ENCODE results near the gene STAT5A. TPM values are rescaled to one million over a fixed set of nuclear protein-coding genes. Genes with fewer than 3 reads are reported as not detected.

STAT5A gene
- polyA plus RNA-seq, 1 donor (not counting 4 experiments of a cell fraction or from before 2014, with no cell fraction given), result 0.51 TPM

GRCh38 chr17:42309142-42309541 lies 20.8 kb downstream of the STAT5A start:
- dilution Hi-C loops (cut with MboI; ENCODE audit: extremely low pct_ligation_motif_present, low sequenced_read_pairs), result loop anchor here (25.0 kb wide), 1 partner anchor 203 kb away; no protein-coding TSS in a partner anchor
- H3K9me3 ChIP-seq (ENCODE audit: control insufficient read depth, low read depth, low read length), result no peaks in the 10 kb centered on the region
- DNase-seq (ENCODE audit: low read depth, low spot score) (no peak), FAIRE-seq (no peak)
- peaks cover 2% of the 10 kb centered on the region for H4K20me1 ChIP-seq (ENCODE audit: control insufficient read depth, extremely low read depth, insufficient read depth, low read length)
- peaks cover 7% of the 10 kb centered on the region for H3K27me3 ChIP-seq (ENCODE audit: control insufficient read depth, extremely low read depth, insufficient read depth, low read length)
- H3K4me2 ChIP-seq (ENCODE audit: control insufficient read depth, extremely low read depth, insufficient read depth, low read depth, low read length), result no peak overlapping the region
- no peaks in the 10 kb centered on the region for H3K9me1 ChIP-seq (ENCODE audit: control insufficient read depth, extremely low read depth, insufficient read depth, low read length)
- no peak overlapping the region for H3K27ac ChIP-seq (ENCODE audit: control insufficient read depth, insufficient read depth, low read length)
- no peaks in the 10 kb centered on the region for H3K79me2 ChIP-seq (ENCODE audit: control insufficient read depth, insufficient read depth, low read length)
- H3K9ac ChIP-seq (ENCODE audit: control insufficient read depth, extremely low read depth, insufficient read depth, low read length), result no peak overlapping the region
- H3K4me3 ChIP-seq (ENCODE audit: control insufficient read depth in 2 of 3, extremely low read depth in 1 of 3, insufficient read depth in 2 of 3, low read depth in 1 of 3, low read length in 3 of 3), result no peak overlapping the region
- H3K36me3 ChIP-seq (ENCODE audit: control insufficient read depth in 2 of 2, extremely low read depth in 1 of 2, insufficient read depth in 2 of 2, low read length in 2 of 2), result peaks cover 2% of the 10 kb centered on the region in 2 experiments
- no peak overlapping the region for H2AFZ ChIP-seq (ENCODE audit: control insufficient read depth, low read length)
- TF ChIP-seq EZH2 (IDR thresholded peaks at IDR 0.05; ENCODE audit: low read length) (no peak), CTCF (optimal IDR thresholded peaks at IDR 0.05 in 1 of 3, IDR thresholded peaks at IDR 0.05 in 1 of 3, conservative IDR thresholded peaks at IDR 0.05 in 1 of 3; ENCODE audit: extremely low read depth in 1 of 3, insufficient read depth in 2 of 3, low read length in 3 of 3) (no peak)
- H3K4me1 ChIP-seq (ENCODE audit: control insufficient read depth, extremely low read depth, insufficient read depth, low read length), result peaks cover 12% of the 10 kb centered on the region

- no peak for FAIRE-seq
- dilution Hi-C loops (cut with MboI; ENCODE audit: extremely low pct_ligation_motif_present, low sequenced_read_pairs), result loop anchor here (25.0 kb wide), 1 partner anchor 202 kb away; no protein-coding TSS in a partner anchor
- no peak overlapping the region for H3K4me2 ChIP-seq (ENCODE audit: control insufficient read depth, extremely low read depth, insufficient read depth, low read depth, low read length)
These were observed 21.9 kb downstream of the STAT5A start for GRCh38 chr17:42309986-42310786.

More at GRCh38 chr17:42309986-42310786, 21.9 kb downstream of the STAT5A start:
- Histone ChIP-seq H3K4me3 (ENCODE audit: control insufficient read depth in 2 of 3, extremely low read depth in 1 of 3, insufficient read depth in 2 of 3, low read depth in 1 of 3, low read length in 3 of 3) (no peak overlapping the region), H3K9me3 (ENCODE audit: control insufficient read depth, low read depth, low read length) (no peaks in the 10 kb centered on the region), H4K20me1 (ENCODE audit: control insufficient read depth, extremely low read depth, insufficient read depth, low read length) (peaks cover 2% of the 10 kb centered on the region), H3K4me1 (ENCODE audit: control insufficient read depth, extremely low read depth, insufficient read depth, low read length) (peaks cover 15% of the 10 kb centered on the region), H3K9me1 (ENCODE audit: control insufficient read depth, extremely low read depth, insufficient read depth, low read length) (no peaks in the 10 kb centered on the region), H3K79me2 (ENCODE audit: control insufficient read depth, insufficient read depth, low read length) (no peaks in the 10 kb centered on the region), H3K36me3 (ENCODE audit: control insufficient read depth in 2 of 2, extremely low read depth in 1 of 2, insufficient read depth in 2 of 2, low read length in 2 of 2) (peaks cover 3 to 5% of the 10 kb centered on the region in 2 experiments), H3K9ac (ENCODE audit: control insufficient read depth, extremely low read depth, insufficient read depth, low read length) (no peak overlapping the region), H3K27ac (ENCODE audit: control insufficient read depth, insufficient read depth, low read length) (no peak overlapping the region), H2AFZ (ENCODE audit: control insufficient read depth, low read length) (no peak overlapping the region), H3K27me3 (ENCODE audit: control insufficient read depth, extremely low read depth, insufficient read depth, low read length) (peaks cover 7% of the 10 kb centered on the region)
- TF ChIP-seq CTCF (optimal IDR thresholded peaks at IDR 0.05 in 1 of 3, IDR thresholded peaks at IDR 0.05 in 1 of 3, conservative IDR thresholded peaks at IDR 0.05 in 1 of 3; ENCODE audit: extremely low read depth in 1 of 3, insufficient read depth in 2 of 3, low read length in 3 of 3) (no peak), EZH2 (IDR thresholded peaks at IDR 0.05; ENCODE audit: low read length) (no peak)
- DNase-seq (ENCODE audit: low read depth, low spot score), result no peak
